ENCODE results near the gene MTERF1. TPM values are rescaled to one million over a fixed set of nuclear protein-coding genes. Genes with fewer than 3 reads are reported as not detected.
"Not testable (repeated sequence)": the region's sequence is repeated elsewhere in the genome, so short reads cannot be mapped to it uniquely, and the experiment has no call there.

The MTERF1 gene
- total and polyA plus RNA-seq, 2 experiments from 2014 or later, result 5.9 to 13.2 TPM

GRCh38 chr7:91866599-91867148, 13.8 kb downstream of the MTERF1 start:
- Histone ChIP-seq H3K4me3 (no peak overlapping the region), H3K9me2 (replicated peaks; ENCODE audit: insufficient read depth) (no peaks in the 10 kb centered on the region), H3K4me2 (no peak overlapping the region), H2AFZ (no peak overlapping the region), H3K27me3 (no peaks in the 10 kb centered on the region), H3K79me2 (peaks cover 1% of the 10 kb centered on the region), H4K20me1 (ENCODE audit: insufficient read depth, poor library complexity, severe bottlenecking) (no peaks in the 10 kb centered on the region), H3K4me1 (ENCODE audit: insufficient read depth) (no peaks in the 10 kb centered on the region), H3K27ac (no peak overlapping the region), H3K9me3 (ENCODE audit: low read depth) (no peaks in the 10 kb centered on the region), H3K36me3 (replicated peaks; ENCODE audit: insufficient read depth, low read depth) (no peaks in the 10 kb centered on the region)
- TF ChIP-seq CTCF (IDR thresholded peaks at IDR 0.05; ENCODE audit: poor library complexity) (no peak), EZH2phosphoT487 (IDR thresholded peaks at IDR 0.05; ENCODE audit: low read depth, severe bottlenecking, unreplicated experiment) (no peak), EZH2 (IDR thresholded peaks at IDR 0.05; ENCODE audit: borderline replicate concordance) (no peak)
- 71% methylated on average over 2 of the region's 2 CpGs for WGBS (ENCODE audit: low lambda C conversion rate, missing lambda C conversion rate)
- no peak for DNase-seq (ENCODE audit: low spot score)

GRCh38 chr7:91865511-91865910, 15.0 kb downstream of the MTERF1 start:
- H3K27me3 ChIP-seq, result no peaks in the 10 kb centered on the region
- H3K27ac ChIP-seq, result no peak overlapping the region
- no peak overlapping the region for H2AFZ ChIP-seq
- no peak overlapping the region for H3K4me3 ChIP-seq
- H3K79me2 ChIP-seq, result no peaks in the 10 kb centered on the region
- no peaks in the 10 kb centered on the region for H3K36me3 ChIP-seq (replicated peaks; ENCODE audit: insufficient read depth, low read depth)
- no peak overlapping the region for H3K4me2 ChIP-seq
- no peaks in the 10 kb centered on the region for H4K20me1 ChIP-seq (ENCODE audit: insufficient read depth, poor library complexity, severe bottlenecking)
- WGBS (ENCODE audit: low lambda C conversion rate, missing lambda C conversion rate), result 94% methylated on average over 2 of the region's 2 CpGs
- H3K9me3 ChIP-seq (ENCODE audit: low read depth), result no peaks in the 10 kb centered on the region
- TF ChIP-seq CTCF (IDR thresholded peaks at IDR 0.05; ENCODE audit: poor library complexity) (no peak), EZH2phosphoT487 (IDR thresholded peaks at IDR 0.05; ENCODE audit: low read depth, severe bottlenecking, unreplicated experiment) (no peak), EZH2 (IDR thresholded peaks at IDR 0.05; ENCODE audit: borderline replicate concordance) (no peak)
- no peak for DNase-seq (ENCODE audit: low spot score)
- no peaks in the 10 kb centered on the region for H3K4me1 ChIP-seq (ENCODE audit: insufficient read depth)
- no peaks in the 10 kb centered on the region for H3K9me2 ChIP-seq (replicated peaks; ENCODE audit: insufficient read depth)

GRCh38 chr7:91864604-91865003, 15.9 kb downstream of the MTERF1 start:
- H3K4me1 ChIP-seq (ENCODE audit: insufficient read depth); H3K9me2 ChIP-seq (replicated peaks; ENCODE audit: insufficient read depth); H3K4me3 ChIP-seq; H3K36me3 ChIP-seq (replicated peaks; ENCODE audit: insufficient read depth, low read depth); DNase-seq (ENCODE audit: low spot score); H3K4me2 ChIP-seq; H3K27ac ChIP-seq; H3K9me3 ChIP-seq (ENCODE audit: low read depth); H3K79me2 ChIP-seq; H2AFZ ChIP-seq; H3K27me3 ChIP-seq; H4K20me1 ChIP-seq (ENCODE audit: insufficient read depth, poor library complexity, severe bottlenecking): not testable (repeated sequence)

- H3K4me3 ChIP-seq, result no peak overlapping the region
- H3K36me3 ChIP-seq (replicated peaks; ENCODE audit: insufficient read depth, low read depth), result no peaks in the 10 kb centered on the region
- H2AFZ ChIP-seq, result no peak overlapping the region
- no peaks in the 10 kb centered on the region for H4K20me1 ChIP-seq (ENCODE audit: insufficient read depth, poor library complexity, severe bottlenecking)
- DNase-seq (ENCODE audit: low spot score), result no peak
- H3K9me3 ChIP-seq (ENCODE audit: low read depth), result no peaks in the 10 kb centered on the region
- H3K27me3 ChIP-seq, result no peaks in the 10 kb centered on the region
- 98% methylated on average over 6 of the region's 6 CpGs for WGBS (ENCODE audit: low lambda C conversion rate, missing lambda C conversion rate)
- no peak overlapping the region for H3K4me2 ChIP-seq
- no peak overlapping the region for H3K27ac ChIP-seq
- no peak for TF ChIP-seq CTCF (IDR thresholded peaks at IDR 0.05; ENCODE audit: poor library complexity)
- no peak for TF ChIP-seq EZH2phosphoT487 (IDR thresholded peaks at IDR 0.05; ENCODE audit: low read depth, severe bottlenecking, unreplicated experiment)
- no peak for TF ChIP-seq EZH2 (IDR thresholded peaks at IDR 0.05; ENCODE audit: borderline replicate concordance)
- H3K9me2 ChIP-seq (replicated peaks; ENCODE audit: insufficient read depth), result no peaks in the 10 kb centered on the region
- H3K79me2 ChIP-seq, result no peaks in the 10 kb centered on the region
- H3K4me1 ChIP-seq (ENCODE audit: insufficient read depth), result no peaks in the 10 kb centered on the region
Observed at GRCh38 chr7:91864070-91864469, 16.4 kb downstream of the MTERF1 start.

Data from hepatocyte (in vitro differentiated cells).